Neural progenitor cell (in vitro differentiated cells): ENCODE results near the gene ABCA5. TPM values are rescaled to one million over a fixed set of nuclear protein-coding genes. Genes with fewer than 3 reads are reported as not detected.

ENCODE experiments used
- DNase-seq: peaks from one replicate; pipeline ENCODE4 v3.0.0-alpha.2; 2016; ENCODE audit warnings: low spot score
- H2AFZ ChIP-seq: fragments of 200-600 bp; sonication (generic); replicated peaks from 2 replicates; pipeline ENCODE4 v1.6.1; 2016; ENCODE audit warnings: antibody characterized with exemption
- H3F3A ChIP-seq: fragments of 200-600 bp; sonication (generic); 2 replicates; pipeline ENCODE4 v1.6.1; 2016; ENCODE audit warnings: antibody characterized with exemption, low read depth
- H3K27ac ChIP-seq: fragments of 200-600 bp; sonication (generic); 2 replicates; pipeline ENCODE4 v1.5.1; 2016; ENCODE audit warnings: mild to moderate bottlenecking
- H3K27me3 ChIP-seq: fragments of 200-600 bp; sonication (generic); 2 replicates; pipeline ENCODE4 v1.6.1; 2016; ENCODE audit warnings: mild to moderate bottlenecking, moderate library complexity
- H3K36me3 ChIP-seq: fragments of 200-600 bp; sonication (generic); 2 replicates; pipeline ENCODE4 v1.5.1; 2016
- H3K4me1 ChIP-seq: fragments of 200-600 bp; sonication (generic); 2 replicates; pipeline ENCODE4 v1.6.1; 2016; ENCODE audit warnings: mixed run types
- H3K4me2 ChIP-seq: fragments of 200-600 bp; sonication (generic); 2 replicates; pipeline ENCODE4 v1.6.1; 2016
- H3K4me3 ChIP-seq: fragments of 200-600 bp; sonication (generic); 2 replicates; pipeline ENCODE4 v1.5.1; 2016
- H3K79me2 ChIP-seq: fragments of 200-600 bp; sonication (generic); 2 replicates; pipeline ENCODE4 v1.6.1; 2016; ENCODE audit warnings: low read depth
- H3K9ac ChIP-seq: fragments of 200-600 bp; sonication (generic); 2 replicates; pipeline ENCODE4 v1.6.1; 2016
- H3K9me3 ChIP-seq: fragments of 200-600 bp; sonication (generic); 2 replicates; pipeline ENCODE4 v1.5.1; 2016; ENCODE audit warnings: low read depth
- H4K20me1 ChIP-seq: fragments of 200-600 bp; sonication (generic); 2 replicates; pipeline ENCODE4 v1.6.1; 2016; ENCODE audit warnings: low read depth
- H3K27ac Mint-ChIP-seq: 3 replicates; pipeline ENCODE4 v1.8.0; 2021; ENCODE audit warnings: mixed read lengths
- H3K27me3 Mint-ChIP-seq: 2 replicates; pipeline ENCODE4 v1.8.0; 2022; ENCODE audit warnings: low read depth, mild to moderate bottlenecking, inconsistent platforms, moderate library complexity, mixed read lengths; ENCODE audit not compliant: insufficient read depth
- H3K36me3 Mint-ChIP-seq: 3 replicates; pipeline ENCODE4 v1.8.0; 2021; ENCODE audit warnings: mixed read lengths
- H3K4me1 Mint-ChIP-seq: 3 replicates; pipeline ENCODE4 v1.8.0; 2021; ENCODE audit warnings: mixed read lengths
- H3K4me3 Mint-ChIP-seq: 3 replicates; pipeline ENCODE4 v1.8.0; 2021; ENCODE audit warnings: mild to moderate bottlenecking, moderate library complexity, mixed read lengths
- H3K9me3 Mint-ChIP-seq: 3 replicates; pipeline ENCODE4 v1.8.0; 2020; ENCODE audit warnings: mixed read lengths
- CTCF ChIP-seq: fragments of 200-600 bp; sonication (generic); IDR thresholded peaks from 2 replicates; pipeline ENCODE4 v1.5.1; 2017; ENCODE audit warnings: antibody characterized with exemption, mild to moderate bottlenecking
- EZH2 ChIP-seq: fragments of 200-600 bp; sonication (generic); IDR thresholded peaks from 2 replicates; pipeline ENCODE4 v1.6.1; 2017; ENCODE audit warnings: antibody characterized with exemption, mild to moderate bottlenecking, moderate library complexity
- EZH2phosphoT487 ChIP-seq: fragments of 200-600 bp; sonication (generic); IDR thresholded peaks from 2 replicates; pipeline ENCODE4 v1.6.1; 2017; ENCODE audit warnings: antibody characterized with exemption
- total RNA-seq: library from RNA; depleted of rRNA; stranded (reverse); fragments of >200 nt; gene quantifications from 2 replicates; pipeline ENCODE4 v1.2.3, GENCODE V29; 2015; ENCODE audit warnings: low replicate concordance

Gene ABCA5
- total RNA-seq, 1 donor from 2014 or later: 35.1 TPM

DNA sequence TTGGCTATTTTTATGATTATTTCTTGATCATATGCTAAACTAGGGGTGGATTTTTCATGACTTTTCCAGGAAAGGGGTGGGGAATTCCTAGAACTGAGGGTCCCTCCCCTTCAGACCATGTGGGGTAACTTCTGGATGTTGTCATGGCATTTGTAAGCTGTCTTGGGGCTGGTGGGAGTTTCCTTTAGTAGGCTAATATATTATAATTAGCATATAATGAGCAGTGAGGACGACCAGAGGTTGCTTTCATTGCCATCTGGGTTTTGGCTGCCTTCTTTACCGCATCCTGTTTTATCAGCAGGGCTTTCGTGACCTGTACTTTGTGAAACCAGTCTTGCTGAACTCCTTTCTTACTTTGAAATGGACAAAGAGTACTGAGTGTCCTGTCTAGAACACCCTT lies 40.4 kb upstream of the ABCA5 start:
- no peak overlapping the region for H3K27ac ChIP-seq
- H3K9me3 ChIP-seq: no peaks in the 10 kb centered on the region
- H3K4me3 ChIP-seq: no peak overlapping the region
- no peak for DNase-seq
- H3K27ac Mint-ChIP-seq: no peak overlapping the region
- no peaks in the 10 kb centered on the region for H3K27me3 ChIP-seq
- no peak overlapping the region for H3K4me2 ChIP-seq
- H3K4me3 Mint-ChIP-seq: no peak overlapping the region
- no peaks in the 10 kb centered on the region for H3K36me3 ChIP-seq
- no peaks in the 10 kb centered on the region for H3F3A ChIP-seq
- TF ChIP-seq EZH2phosphoT487 (no peak), EZH2 (no peak), CTCF (no peak)
- no peaks in the 10 kb centered on the region for H3K36me3 Mint-ChIP-seq
- H3K4me1 ChIP-seq: no peaks in the 10 kb centered on the region
- no peak overlapping the region for H2AFZ ChIP-seq
- no peak overlapping the region for H3K9ac ChIP-seq
- peaks cover 3% of the 10 kb centered on the region for H3K27me3 Mint-ChIP-seq
- no peaks in the 10 kb centered on the region for H4K20me1 ChIP-seq
- no peaks in the 10 kb centered on the region for H3K9me3 Mint-ChIP-seq
- no peaks in the 10 kb centered on the region for H3K79me2 ChIP-seq
- peaks cover 2% of the 10 kb centered on the region for H3K4me1 Mint-ChIP-seq

DNA sequence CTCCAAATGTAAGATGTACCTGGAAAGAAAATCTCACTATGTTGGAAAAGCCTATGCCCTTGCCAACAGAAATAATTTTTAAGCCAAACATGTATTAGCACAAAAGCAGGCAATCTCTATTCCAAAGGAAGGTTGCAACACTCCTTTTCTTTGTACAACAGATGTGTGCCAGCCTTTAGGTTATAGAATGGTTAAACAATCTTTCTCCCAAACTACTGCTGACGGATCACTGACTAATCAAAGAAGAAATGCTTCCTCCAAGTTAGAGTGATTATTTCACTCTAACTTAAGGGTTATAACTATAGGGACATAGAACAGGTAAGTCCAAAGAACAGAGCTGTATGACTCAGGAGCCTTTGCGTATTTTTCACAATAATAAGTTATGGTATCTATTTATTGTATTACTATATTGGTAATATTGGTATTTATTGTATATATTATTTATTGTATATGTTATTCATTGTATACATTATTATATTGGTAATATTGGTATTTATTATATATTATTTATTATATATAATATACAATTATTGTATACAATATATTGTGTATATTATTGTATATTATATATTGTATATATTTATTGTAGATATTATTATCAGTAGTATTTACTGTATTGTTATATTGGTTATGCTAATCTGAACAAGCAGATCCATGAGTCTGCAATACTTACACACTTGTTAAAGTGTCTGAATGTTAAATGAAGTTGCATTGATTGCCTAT lies 36.7 kb upstream of the ABCA5 start:
- peaks cover 3% of the 10 kb centered on the region for H3K4me1 Mint-ChIP-seq
- Histone ChIP-seq H3K9me3 (no peaks in the 10 kb centered on the region), H4K20me1 (no peaks in the 10 kb centered on the region), H3K36me3 (no peaks in the 10 kb centered on the region), H3K27me3 (no peaks in the 10 kb centered on the region), H3K79me2 (no peaks in the 10 kb centered on the region), H3F3A (no peaks in the 10 kb centered on the region), H3K4me3 (no peak overlapping the region), H2AFZ (no peak overlapping the region), H3K9ac (no peak overlapping the region), H3K4me1 (no peaks in the 10 kb centered on the region), H3K27ac (no peak overlapping the region), H3K4me2 (no peak overlapping the region)
- H3K27ac Mint-ChIP-seq: no peak overlapping the region
- H3K4me3 Mint-ChIP-seq: no peak overlapping the region
- no peak for TF ChIP-seq EZH2phosphoT487
- TF ChIP-seq CTCF: no peak
- no peak for TF ChIP-seq EZH2
- no peak for DNase-seq
- H3K36me3 Mint-ChIP-seq: no peaks in the 10 kb centered on the region
- no peaks in the 10 kb centered on the region for H3K27me3 Mint-ChIP-seq
- H3K9me3 Mint-ChIP-seq: no peaks in the 10 kb centered on the region

DNA sequence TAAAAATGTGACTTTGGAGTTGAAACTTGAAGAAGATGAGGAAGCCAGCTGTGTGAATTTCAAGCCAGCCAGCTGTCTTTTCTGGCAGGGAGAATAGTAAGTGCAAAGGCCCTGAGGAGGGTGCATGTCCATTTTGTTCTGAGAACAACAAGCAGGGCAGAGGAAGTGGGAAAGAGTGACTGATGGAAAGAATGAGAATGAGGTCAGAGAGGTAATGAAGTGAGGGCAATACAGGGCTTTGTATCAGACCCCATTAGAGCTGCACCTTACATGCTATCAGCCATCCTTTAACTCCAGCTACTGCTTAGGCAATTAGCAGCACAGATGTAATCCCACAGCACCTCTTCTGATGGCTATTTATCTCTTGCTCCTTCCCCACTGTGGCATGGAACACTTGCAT lies 34.2 kb upstream of the ABCA5 start:
- H3K27me3 ChIP-seq: no peaks in the 10 kb centered on the region
- no peak overlapping the region for H3K4me3 Mint-ChIP-seq
- H4K20me1 ChIP-seq: no peaks in the 10 kb centered on the region
- TF ChIP-seq EZH2phosphoT487 (no peak), EZH2 (no peak), CTCF (no peak)
- H2AFZ ChIP-seq: no peak overlapping the region
- no peaks in the 10 kb centered on the region for H3K36me3 Mint-ChIP-seq
- no peak overlapping the region for H3K4me3 ChIP-seq
- H3F3A ChIP-seq: no peaks in the 10 kb centered on the region
- no peaks in the 10 kb centered on the region for H3K36me3 ChIP-seq
- no peak overlapping the region for H3K27ac ChIP-seq
- H3K4me2 ChIP-seq: no peak overlapping the region
- peaks cover 3% of the 10 kb centered on the region for H3K4me1 Mint-ChIP-seq
- H3K79me2 ChIP-seq: no peaks in the 10 kb centered on the region
- no peaks in the 10 kb centered on the region for H3K27me3 Mint-ChIP-seq
- H3K9ac ChIP-seq: no peak overlapping the region
- H3K9me3 Mint-ChIP-seq: no peaks in the 10 kb centered on the region
- DNase-seq: no peak
- no peaks in the 10 kb centered on the region for H3K4me1 ChIP-seq
- H3K27ac Mint-ChIP-seq: no peak overlapping the region
- H3K9me3 ChIP-seq: no peaks in the 10 kb centered on the region
